Activated T-cell treated with anti-CD3 and anti-CD28 coated beads, Interleukin-2, amount 50 U/mL, for 24 hours (primary cell): Measurements from ENCODE around the gene ATP5IF1.

Source experiments
- DNase-seq: peaks from one replicate; pipeline ENCODE4 v3.0.0-alpha.2; 2020
- H3K27ac Mint-ChIP-seq: 2 replicates; pipeline ENCODE4 v1.8.0; 2020; ENCODE audit warnings: mild to moderate bottlenecking, mixed read lengths
- H3K27me3 Mint-ChIP-seq: 2 replicates; pipeline ENCODE4 v1.8.0; 2020; ENCODE audit warnings: mixed read lengths
- H3K36me3 Mint-ChIP-seq: 2 replicates; pipeline ENCODE4 v1.8.0; 2020; ENCODE audit warnings: low read depth, mixed read lengths
- H3K4me1 Mint-ChIP-seq: 2 replicates; pipeline ENCODE4 v1.8.0; 2020; ENCODE audit warnings: low read depth, mixed read lengths
- H3K4me3 Mint-ChIP-seq: 2 replicates; pipeline ENCODE4 v1.8.0; 2020; ENCODE audit warnings: mild to moderate bottlenecking, moderate library complexity, mixed read lengths
- H3K9me3 Mint-ChIP-seq: 2 replicates; pipeline ENCODE4 v1.8.0; 2020; ENCODE audit warnings: mixed read lengths

The ATP5IF1 gene

GRCh38 chr1:28248273-28249012 is 12.5 kb downstream of the ATP5IF1 start:
- Mint-ChIP-seq H3K4me1 (peaks cover 51% of the 10 kb centered on the region), H3K36me3 (no peaks in the 10 kb centered on the region), H3K9me3 (no peaks in the 10 kb centered on the region), H3K27ac (peak overlapping the region; percentile 96), H3K27me3 (no peaks in the 10 kb centered on the region), H3K4me3 (peak overlapping the region; percentile 85)
- DNase-seq = peak; percentile 87

DNA sequence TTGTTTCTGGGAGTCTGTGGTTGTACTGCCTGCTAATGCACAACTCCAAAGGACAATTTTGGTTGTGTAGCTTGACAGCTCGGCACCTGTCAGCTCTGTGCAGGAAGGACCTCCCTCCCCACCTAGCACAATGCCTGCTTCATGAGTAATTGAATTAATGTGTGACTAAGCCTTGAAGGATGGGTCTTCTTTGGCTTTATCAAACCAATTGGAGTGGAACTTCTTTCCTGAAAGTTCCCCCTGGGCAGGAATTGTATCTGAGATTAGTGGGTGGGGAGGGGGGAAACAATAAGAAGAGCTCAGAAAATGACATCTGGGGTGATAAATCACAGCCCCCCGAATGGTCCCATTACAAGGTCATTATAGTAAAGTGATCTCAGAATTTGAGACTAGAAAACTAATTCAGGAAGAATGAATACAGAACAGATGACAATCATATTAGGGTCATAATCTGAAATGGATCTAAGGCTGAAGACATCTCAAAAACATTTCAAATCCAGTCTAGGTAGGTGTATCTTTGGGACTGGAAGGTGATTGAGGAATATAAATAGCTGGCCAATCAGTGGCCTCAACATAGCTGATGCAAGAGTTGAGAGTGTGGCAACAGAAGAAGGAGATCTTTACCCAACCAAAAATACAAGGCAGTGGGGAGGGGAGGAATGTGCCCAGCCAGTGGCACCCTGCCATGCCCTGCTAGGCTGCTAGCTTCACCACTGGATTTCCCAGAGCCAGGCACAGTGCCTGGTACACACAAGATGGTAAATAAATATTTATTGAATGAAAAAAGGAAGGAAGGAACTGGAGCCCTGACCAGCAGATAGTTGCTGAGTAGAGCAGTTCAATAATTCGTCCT is 13.3 kb downstream of the ATP5IF1 start:
- peak overlapping the region; percentile 96 for H3K27ac Mint-ChIP-seq
- peaks cover 43% of the 10 kb centered on the region for H3K4me1 Mint-ChIP-seq
- no peaks in the 10 kb centered on the region for H3K9me3 Mint-ChIP-seq
- H3K27me3 Mint-ChIP-seq = no peaks in the 10 kb centered on the region
- no peaks in the 10 kb centered on the region for H3K36me3 Mint-ChIP-seq
- peak; percentile 49 for DNase-seq
- H3K4me3 Mint-ChIP-seq = peak overlapping the region; percentile 85

DNA sequence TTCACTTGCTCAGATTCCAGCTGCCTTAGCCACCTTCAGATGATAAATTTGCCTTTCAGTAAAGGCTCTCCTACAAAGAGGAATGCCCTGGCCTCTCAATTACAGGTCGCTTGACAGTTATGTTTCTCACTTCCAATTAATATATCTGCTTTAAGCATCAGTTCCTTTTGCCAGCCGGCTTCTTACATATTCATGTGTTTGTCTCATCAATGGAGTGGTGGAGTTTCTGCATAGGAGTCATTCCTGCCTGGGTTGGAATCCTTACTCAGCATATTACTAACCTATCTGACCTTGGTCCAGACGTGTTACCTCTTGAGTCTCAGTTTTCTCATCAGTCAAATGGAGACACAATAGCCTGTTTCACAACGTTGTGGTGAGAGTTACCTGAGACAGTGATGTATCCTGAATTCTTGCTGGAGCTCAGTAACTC is 14.0 kb downstream of the ATP5IF1 start:
- DNase-seq = no peak
- peaks cover 36% of the 10 kb centered on the region for H3K4me1 Mint-ChIP-seq
- no peaks in the 10 kb centered on the region for H3K27me3 Mint-ChIP-seq
- no peaks in the 10 kb centered on the region for H3K9me3 Mint-ChIP-seq
- peak overlapping the region; percentile 96 for H3K27ac Mint-ChIP-seq
- no peak overlapping the region for H3K4me3 Mint-ChIP-seq
- no peaks in the 10 kb centered on the region for H3K36me3 Mint-ChIP-seq

DNA sequence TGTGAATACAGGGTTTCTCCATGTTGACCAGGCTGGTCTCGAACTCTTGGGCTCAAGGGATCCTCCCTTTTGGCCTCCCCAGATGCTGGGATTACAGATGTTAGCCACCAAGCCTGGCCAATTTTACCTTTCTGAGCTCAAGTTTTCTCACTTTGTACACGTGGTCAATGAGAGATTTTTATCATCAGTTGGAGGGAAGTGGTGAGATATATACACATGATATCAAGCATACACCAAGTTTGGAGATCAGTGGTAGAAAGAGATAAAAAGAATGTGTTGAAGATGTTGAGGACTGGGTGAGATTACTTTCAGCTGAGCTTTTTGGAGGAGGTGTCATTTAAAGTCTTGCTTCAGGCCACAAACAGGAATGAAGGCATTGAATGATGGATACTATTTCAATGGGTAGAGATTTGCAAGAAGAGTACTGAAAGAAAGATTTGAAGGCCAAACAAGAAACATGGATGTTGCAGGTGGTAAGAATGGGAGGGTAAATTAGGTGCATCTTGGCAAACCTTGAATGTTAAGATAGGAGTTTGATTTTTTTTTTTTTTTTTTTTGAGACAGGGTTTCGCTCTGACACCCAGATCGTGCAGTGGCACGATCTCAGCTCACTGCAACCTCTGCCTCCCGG is 20.4 kb downstream of the ATP5IF1 start:
- no peak for DNase-seq
- H3K27ac Mint-ChIP-seq = peak overlapping the region; percentile 45

DNA sequence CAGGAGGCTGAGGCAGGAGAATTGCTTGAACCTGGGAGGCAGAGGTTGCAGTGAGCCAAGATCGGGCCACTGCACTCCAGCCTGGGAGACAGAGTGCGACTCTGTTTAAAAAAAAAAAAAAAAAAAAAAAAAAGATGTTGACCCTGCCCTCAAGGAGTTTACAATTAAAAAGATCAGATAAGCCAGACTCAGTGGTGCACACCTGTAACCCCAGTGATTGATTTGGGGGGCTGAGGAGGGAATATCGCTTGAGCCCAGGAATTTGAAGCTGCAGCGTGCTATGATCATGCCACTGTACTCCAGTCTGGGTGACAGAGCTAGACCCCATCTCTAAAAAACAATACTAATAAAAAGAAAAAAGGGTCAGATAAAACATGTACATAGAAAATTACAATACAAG is 21.8 kb downstream of the ATP5IF1 start:
- DNase-seq = no peak
- H3K27me3 Mint-ChIP-seq = no peaks in the 10 kb centered on the region
- H3K4me1 Mint-ChIP-seq = peaks cover 40% of the 10 kb centered on the region
- no peak overlapping the region for H3K4me3 Mint-ChIP-seq
- peak overlapping the region; percentile 14 for H3K27ac Mint-ChIP-seq
- H3K36me3 Mint-ChIP-seq = peaks cover 3% of the 10 kb centered on the region
- H3K9me3 Mint-ChIP-seq = no peaks in the 10 kb centered on the region

More for the DNA sequence above, 20.4 kb downstream of the ATP5IF1 start:
- Mint-ChIP-seq H3K9me3 (no peaks in the 10 kb centered on the region), H3K36me3 (peaks cover 3% of the 10 kb centered on the region), H3K27me3 (no peaks in the 10 kb centered on the region), H3K4me3 (no peak overlapping the region), H3K4me1 (peaks cover 35% of the 10 kb centered on the region)

- peak overlapping the region; percentile 83 for H3K4me3 Mint-ChIP-seq
Observed at GRCh38 chr1:28258628-28259251, 22.8 kb downstream of the ATP5IF1 start.

DNA sequence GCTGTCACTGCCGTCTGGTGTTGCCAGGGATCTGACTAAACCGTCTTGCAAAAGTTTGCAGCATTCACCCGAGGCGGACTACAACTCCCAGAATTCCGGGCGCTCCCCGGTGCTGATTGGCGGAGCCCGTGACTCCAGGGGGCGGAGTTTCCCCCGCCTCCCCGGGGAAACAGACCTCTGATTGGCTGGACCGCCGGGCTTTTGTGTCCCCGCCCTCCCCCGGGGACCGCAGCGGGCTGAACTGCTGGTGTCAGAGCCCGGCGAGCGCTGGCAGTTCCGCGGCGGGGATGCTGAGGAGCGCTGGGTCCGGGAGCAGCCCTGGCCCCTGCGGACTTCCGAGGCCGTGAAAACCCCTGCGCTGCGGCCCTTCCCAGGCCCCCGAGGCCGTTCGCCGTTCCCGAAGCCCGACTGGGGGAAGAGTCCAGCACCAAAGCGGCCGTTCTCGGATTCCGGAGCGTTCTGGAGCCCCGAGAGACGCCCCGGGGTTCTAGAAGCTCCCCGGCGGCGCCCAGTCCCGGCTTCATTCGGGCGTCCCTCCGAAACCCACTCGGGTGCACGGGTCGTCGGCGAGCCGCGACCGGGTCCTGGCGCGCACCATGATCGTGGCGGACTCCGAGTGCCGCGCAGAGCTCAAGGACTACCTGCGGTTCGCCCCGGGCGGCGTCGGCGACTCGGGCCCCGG is 23.5 kb downstream of the ATP5IF1 start, which contains the start of gene SESN2:
Gene SESN2, plus strand, starts transcription at position 267 of the 682 bp plus-strand sequence. Its CDS starts 330 bp downstream, at position 597.
- no peaks in the 10 kb centered on the region for H3K27me3 Mint-ChIP-seq
- peak within 1 kb of the TSS; percentile 96 for H3K27ac Mint-ChIP-seq
- H3K4me1 Mint-ChIP-seq = peaks cover 44% of the 10 kb centered on the region
- DNase-seq = peak; percentile 99
- peaks cover 6% of the 10 kb centered on the region for H3K36me3 Mint-ChIP-seq
- H3K4me3 Mint-ChIP-seq = peak within 1 kb of the TSS; percentile 83
- no peaks in the 10 kb centered on the region for H3K9me3 Mint-ChIP-seq

More at GRCh38 chr1:28258628-28259251, 22.8 kb downstream of the ATP5IF1 start:
- peaks cover 6% of the 10 kb centered on the region for H3K36me3 Mint-ChIP-seq
- H3K27ac Mint-ChIP-seq = peak overlapping the region; percentile 96
- no peaks in the 10 kb centered on the region for H3K27me3 Mint-ChIP-seq
- no peak for DNase-seq
- no peaks in the 10 kb centered on the region for H3K9me3 Mint-ChIP-seq
- peaks cover 44% of the 10 kb centered on the region for H3K4me1 Mint-ChIP-seq

- peak overlapping the region; percentile 83 for H3K4me3 Mint-ChIP-seq
- H3K27me3 Mint-ChIP-seq = no peaks in the 10 kb centered on the region
- peaks cover 43% of the 10 kb centered on the region for H3K4me1 Mint-ChIP-seq
- peaks cover 6% of the 10 kb centered on the region for H3K36me3 Mint-ChIP-seq
- peak overlapping the region; percentile 15 for H3K27ac Mint-ChIP-seq
- no peaks in the 10 kb centered on the region for H3K9me3 Mint-ChIP-seq
- no peak for DNase-seq
Observed at GRCh38 chr1:28259934-28260802, 24.2 kb downstream of the ATP5IF1 start.

DNA sequence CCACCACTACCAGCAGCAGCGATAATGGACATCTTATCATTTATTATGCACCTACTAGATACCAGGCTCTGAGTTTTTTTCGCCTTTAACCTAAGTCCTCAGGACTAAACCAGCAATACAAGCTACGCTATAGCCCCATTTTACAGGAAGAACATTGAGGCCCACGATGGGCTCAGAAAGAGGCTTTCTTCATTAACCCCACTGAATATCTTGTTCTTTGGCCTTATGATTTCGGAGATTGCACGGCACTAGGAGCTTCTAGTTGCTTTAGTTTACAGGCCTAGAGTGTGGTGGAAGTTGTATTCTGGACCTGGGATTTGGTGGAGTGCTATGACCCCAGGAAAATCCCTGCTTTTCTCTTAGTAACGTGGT is 24.9 kb downstream of the ATP5IF1 start:
- Mint-ChIP-seq H3K4me3 (peak overlapping the region; percentile 83), H3K36me3 (peaks cover 6% of the 10 kb centered on the region), H3K4me1 (peaks cover 42% of the 10 kb centered on the region), H3K27me3 (no peaks in the 10 kb centered on the region), H3K9me3 (no peaks in the 10 kb centered on the region), H3K27ac (peak overlapping the region; percentile 15)
- no peak for DNase-seq

GRCh38 chr1:28264897-28265296 is 29.0 kb downstream of the ATP5IF1 start:
- Mint-ChIP-seq H3K9me3 (no peaks in the 10 kb centered on the region), H3K27ac (no peak overlapping the region), H3K36me3 (peaks cover 10% of the 10 kb centered on the region), H3K4me3 (no peak overlapping the region), H3K27me3 (no peaks in the 10 kb centered on the region), H3K4me1 (peaks cover 22% of the 10 kb centered on the region)
- DNase-seq = no peak

- Mint-ChIP-seq H3K27ac (no peak overlapping the region), H3K9me3 (no peaks in the 10 kb centered on the region), H3K36me3 (peaks cover 13% of the 10 kb centered on the region), H3K27me3 (no peaks in the 10 kb centered on the region), H3K4me1 (peaks cover 21% of the 10 kb centered on the region), H3K4me3 (no peak overlapping the region)
- DNase-seq = no peak
Observed at GRCh38 chr1:28265577-28265976, 29.7 kb downstream of the ATP5IF1 start.

DNA sequence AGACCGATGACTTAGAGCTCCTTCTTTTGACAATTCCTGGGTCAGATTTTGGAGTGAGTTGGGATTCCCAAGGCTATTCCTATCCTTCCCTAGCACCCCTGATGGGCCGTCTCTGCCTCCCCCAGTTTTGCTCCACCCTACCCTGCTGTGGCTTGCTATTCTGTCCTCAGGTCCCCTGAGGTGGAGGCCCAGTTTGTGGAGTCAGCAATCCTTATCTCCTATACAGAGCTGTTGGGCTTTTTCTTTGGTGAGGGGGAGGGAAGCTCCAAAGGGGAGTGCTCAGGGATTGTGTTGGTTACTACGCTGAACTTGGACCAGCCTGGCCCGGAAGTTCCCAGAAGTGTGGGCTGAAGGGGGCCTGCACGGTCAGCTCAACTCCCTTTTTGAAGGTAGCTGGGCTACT is 31.0 kb downstream of the ATP5IF1 start:
- no peaks in the 10 kb centered on the region for H3K9me3 Mint-ChIP-seq
- H3K36me3 Mint-ChIP-seq = peaks cover 21% of the 10 kb centered on the region
- H3K4me1 Mint-ChIP-seq = peaks cover 11% of the 10 kb centered on the region
- H3K4me3 Mint-ChIP-seq = no peak overlapping the region
- H3K27ac Mint-ChIP-seq = no peak overlapping the region
- no peak for DNase-seq
- no peaks in the 10 kb centered on the region for H3K27me3 Mint-ChIP-seq

DNA sequence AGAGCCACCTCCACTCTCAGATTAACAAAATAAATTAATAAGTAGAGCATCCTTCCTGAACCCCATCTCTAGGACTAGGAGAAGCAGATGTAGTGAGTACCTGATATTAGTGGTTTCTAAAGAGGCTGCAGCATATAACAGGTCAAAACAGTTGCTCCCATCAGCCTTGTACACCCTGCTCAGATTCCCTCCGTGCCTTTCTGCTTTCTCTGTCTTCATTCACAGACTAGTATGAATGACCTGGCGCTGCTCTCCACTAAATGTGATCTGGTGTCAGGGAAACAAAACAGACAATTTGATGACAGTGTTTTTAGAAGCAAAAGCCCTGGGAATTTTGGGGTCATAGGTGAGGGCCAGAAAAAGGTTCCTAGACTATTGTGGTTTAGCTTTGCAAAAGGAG is 31.7 kb downstream of the ATP5IF1 start:
- H3K27ac Mint-ChIP-seq = peak overlapping the region; percentile 36
- DNase-seq = no peak
- peaks cover 26% of the 10 kb centered on the region for H3K36me3 Mint-ChIP-seq
- H3K4me1 Mint-ChIP-seq = peaks cover 9% of the 10 kb centered on the region
- H3K27me3 Mint-ChIP-seq = no peaks in the 10 kb centered on the region
- H3K4me3 Mint-ChIP-seq = no peak overlapping the region
- H3K9me3 Mint-ChIP-seq = no peaks in the 10 kb centered on the region
